Smooth muscle cell (in vitro differentiated cells): ENCODE results near the gene ROPN1. TPM values are rescaled to one million over a fixed set of nuclear protein-coding genes. Genes with fewer than 3 reads are reported as not detected.

Experiments used
- DNase-seq: peaks from one replicate; lab custom pipeline; 2025; ENCODE audit not compliant: unreplicated experiment; lab: John Stamatoyannopoulos, UW
- H2AFZ ChIP-seq: fragments of 200-600 bp; sonication (generic); 2 replicates; pipeline ENCODE4 v1.6.0; 2016; ENCODE audit warnings: antibody characterized with exemption, low read depth, mild to moderate bottlenecking
- H3F3A ChIP-seq: fragments of 200-600 bp; sonication (generic); 2 replicates; pipeline ENCODE4 v1.6.0; 2017; ENCODE audit warnings: antibody characterized with exemption, low read depth
- H3K27ac ChIP-seq: fragments of 200-600 bp; sonication (generic); 2 replicates; pipeline ENCODE4 v1.5.1; 2016; ENCODE audit warnings: low read depth, mild to moderate bottlenecking
- H3K27me3 ChIP-seq: fragments of 200-600 bp; sonication (generic); 2 replicates; pipeline ENCODE4 v1.6.1; 2016; ENCODE audit warnings: low read depth, mild to moderate bottlenecking
- H3K36me3 ChIP-seq: fragments of 200-600 bp; sonication (generic); 2 replicates; pipeline ENCODE4 v1.5.1; 2016; ENCODE audit warnings: low read depth
- H3K4me1 ChIP-seq: fragments of 200-600 bp; sonication (generic); 2 replicates; pipeline ENCODE4 v1.5.1; 2016; ENCODE audit warnings: low read depth
- H3K4me2 ChIP-seq: fragments of 200-600 bp; sonication (generic); 2 replicates; pipeline ENCODE4 v1.6.0; 2016; ENCODE audit warnings: mild to moderate bottlenecking
- H3K4me3 ChIP-seq: fragments of 200-600 bp; sonication (generic); 2 replicates; pipeline ENCODE4 v1.5.1; 2016; ENCODE audit warnings: mild to moderate bottlenecking
- H3K79me2 ChIP-seq: fragments of 200-600 bp; sonication (generic); 2 replicates; pipeline ENCODE4 v1.6.0; 2016; ENCODE audit warnings: low read depth, mild to moderate bottlenecking
- H3K9ac ChIP-seq: fragments of 200-600 bp; sonication (generic); 2 replicates; pipeline ENCODE4 v1.6.0; 2016; ENCODE audit warnings: low read depth
- H3K9me3 ChIP-seq: fragments of 200-600 bp; sonication (generic); replicated peaks from 2 replicates; pipeline ENCODE4 v1.5.1; 2016; ENCODE audit warnings: low read depth
- H4K20me1 ChIP-seq: fragments of 200-600 bp; sonication (generic); 2 replicates; pipeline ENCODE4 v1.6.0; 2016; ENCODE audit warnings: low read depth
- CTCF ChIP-seq: fragments of 200-600 bp; sonication (generic); IDR thresholded peaks from 2 replicates; pipeline ENCODE4 v1.5.1; 2017; ENCODE audit warnings: borderline replicate concordance, mild to moderate bottlenecking, antibody characterized with exemption; ENCODE audit not compliant: insufficient read depth, poor library complexity, severe bottlenecking
- WGBS: methylation state at CpG from one replicate; pipeline ENCODE4 v1.1.7; 2016; ENCODE audit warnings: low lambda C conversion rate; 5-methylcytosine and 5-hydroxymethylcytosine counted together
- polyA plus RNA-seq: library from polyadenylated mRNA; unstranded; fragments of >200 nt; fragmentation: Nextera tagmentation; extraction: Ambion mirVana; gene quantifications from 2 replicates; pipeline ENCODE4 v1.2.1, GENCODE V29; 2016
- total RNA-seq: library from RNA; depleted of rRNA; stranded (reverse); fragments of >200 nt; gene quantifications from 2 replicates; pipeline ENCODE4 v1.2.3, GENCODE V29; 2014

The ROPN1 gene
- total and polyA plus RNA-seq, 2 experiments from 2014 or later: not detected

DNA sequence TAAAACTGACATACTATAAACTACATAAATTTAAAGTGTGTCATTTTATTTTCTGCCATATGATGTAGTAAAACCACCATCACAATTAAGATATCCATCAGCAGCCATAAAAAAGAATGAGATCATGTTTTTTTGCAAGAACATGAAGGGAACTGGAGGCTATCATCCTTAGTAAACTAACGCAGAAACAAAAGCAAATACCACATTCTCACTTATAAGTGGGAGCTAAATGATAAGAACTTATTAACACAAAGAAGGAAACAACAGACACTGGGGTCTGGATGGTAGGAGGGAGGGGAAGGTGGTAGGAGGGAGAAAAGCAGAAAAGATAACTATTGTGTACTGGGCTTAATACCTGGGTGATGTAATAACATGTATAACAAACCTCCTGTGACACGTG lies 55.5 kb downstream of the ROPN1 start:
- no peak overlapping the region for H3K9ac ChIP-seq
- H3K36me3 ChIP-seq: peaks cover 9% of the 10 kb centered on the region
- no peaks in the 10 kb centered on the region for H3K9me3 ChIP-seq
- no peaks in the 10 kb centered on the region for H4K20me1 ChIP-seq
- H3K4me2 ChIP-seq: no peak overlapping the region
- no peaks in the 10 kb centered on the region for H3K79me2 ChIP-seq
- H3K27ac ChIP-seq: no peak overlapping the region
- H3K4me3 ChIP-seq: no peak overlapping the region
- no peak for TF ChIP-seq CTCF
- H3K27me3 ChIP-seq: no peaks in the 10 kb centered on the region
- H3F3A ChIP-seq: no peaks in the 10 kb centered on the region
- 45% methylated on average over 2 of the region's 2 CpGs for WGBS
- H2AFZ ChIP-seq: no peak overlapping the region
- no peaks in the 10 kb centered on the region for H3K4me1 ChIP-seq
- no peak for DNase-seq

DNA sequence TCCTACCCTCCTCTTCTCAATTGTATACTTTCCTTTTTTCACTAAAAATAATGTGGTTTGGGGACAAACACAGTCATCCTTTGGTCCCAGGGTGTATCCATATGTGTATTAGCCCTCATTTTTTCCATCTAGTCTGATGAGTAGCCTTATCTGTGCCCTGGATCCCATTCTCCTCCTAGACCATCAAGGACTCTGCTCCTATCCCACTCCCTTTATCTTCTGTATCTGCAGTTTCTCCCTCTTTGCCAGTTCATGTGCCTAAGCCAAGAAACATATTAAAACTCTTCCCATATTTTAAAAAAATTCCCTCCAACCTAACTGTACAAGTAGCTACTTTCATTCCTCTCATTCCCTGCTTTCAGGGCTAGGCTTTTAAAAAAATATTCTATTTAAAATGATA lies 56.1 kb downstream of the ROPN1 start:
- H3K27me3 ChIP-seq: no peaks in the 10 kb centered on the region
- peaks cover 13% of the 10 kb centered on the region for H3K36me3 ChIP-seq
- no peak overlapping the region for H3K27ac ChIP-seq
- no peaks in the 10 kb centered on the region for H3K9me3 ChIP-seq
- no peak overlapping the region for H3K4me3 ChIP-seq
- H3K79me2 ChIP-seq: no peaks in the 10 kb centered on the region
- DNase-seq: no peak
- H3K4me1 ChIP-seq: no peaks in the 10 kb centered on the region
- no peaks in the 10 kb centered on the region for H4K20me1 ChIP-seq
- TF ChIP-seq CTCF: no peak
- H3K9ac ChIP-seq: no peak overlapping the region
- no peaks in the 10 kb centered on the region for H3F3A ChIP-seq
- no peak overlapping the region for H3K4me2 ChIP-seq
- no peak overlapping the region for H2AFZ ChIP-seq

DNA sequence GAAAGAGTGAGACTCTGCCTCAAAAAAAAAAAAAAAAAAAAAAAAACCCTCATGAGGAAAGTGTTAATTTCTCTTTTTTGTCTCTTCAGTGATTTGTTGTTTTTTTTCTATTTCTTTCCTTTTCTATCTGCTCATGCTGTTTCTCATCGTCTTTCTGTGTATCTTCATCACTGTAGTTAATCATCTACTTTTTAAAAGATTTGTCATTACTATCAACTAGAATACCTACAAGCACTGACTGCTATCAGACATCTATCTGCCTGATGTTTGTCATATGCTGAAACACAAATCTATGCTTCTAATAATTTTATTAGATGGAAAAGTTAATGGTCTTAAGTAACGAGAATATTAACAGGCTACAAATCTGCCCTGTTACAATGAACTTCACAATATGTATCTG lies 57.7 kb downstream of the ROPN1 start:
- Histone ChIP-seq H3K4me2 (no peak overlapping the region), H4K20me1 (no peaks in the 10 kb centered on the region), H3K79me2 (no peaks in the 10 kb centered on the region), H3K9me3 (no peaks in the 10 kb centered on the region), H3K36me3 (peaks cover 25% of the 10 kb centered on the region), H3F3A (no peaks in the 10 kb centered on the region), H2AFZ (no peak overlapping the region), H3K27me3 (no peaks in the 10 kb centered on the region), H3K27ac (no peak overlapping the region), H3K4me1 (no peaks in the 10 kb centered on the region), H3K9ac (no peak overlapping the region), H3K4me3 (no peak overlapping the region)
- DNase-seq: no peak
- 96% methylated on average over 2 of the region's 2 CpGs for WGBS
- no peak for TF ChIP-seq CTCF

DNA sequence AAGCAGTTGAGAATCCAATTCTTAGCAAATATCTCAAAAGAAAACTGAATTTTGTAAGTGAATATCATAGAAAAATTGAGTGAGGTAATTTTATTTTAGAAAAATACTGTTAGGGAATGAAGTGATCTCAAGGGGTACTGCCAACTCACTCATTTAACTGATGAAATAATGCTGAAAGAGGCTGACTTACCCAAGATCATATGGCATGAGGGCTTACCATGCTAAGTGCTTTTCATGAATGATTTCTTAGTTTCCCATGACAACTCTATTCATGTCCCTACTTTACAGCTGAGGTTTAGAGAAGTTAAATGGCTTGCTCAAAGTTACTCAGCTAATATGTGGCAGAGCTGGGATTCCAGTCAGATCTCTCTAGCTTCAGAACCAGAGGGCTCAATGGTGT lies 61.5 kb downstream of the ROPN1 start:
- no peak for TF ChIP-seq CTCF
- Histone ChIP-seq H3F3A (no peaks in the 10 kb centered on the region), H3K4me2 (no peak overlapping the region), H2AFZ (no peak overlapping the region), H3K9me3 (no peaks in the 10 kb centered on the region), H3K27ac (no peak overlapping the region), H4K20me1 (no peaks in the 10 kb centered on the region), H3K36me3 (peaks cover 31% of the 10 kb centered on the region), H3K27me3 (no peaks in the 10 kb centered on the region), H3K4me1 (no peaks in the 10 kb centered on the region), H3K9ac (no peak overlapping the region), H3K4me3 (no peak overlapping the region), H3K79me2 (no peaks in the 10 kb centered on the region)
- DNase-seq: no peak
